CD14-positive monocyte (primary cell): ENCODE data around the gene TFR2. TPM values are rescaled to one million over a fixed set of nuclear protein-coding genes. Genes with fewer than 3 reads are reported as not detected.

Source experiments
- DNase-seq, 3 donors: peaks; one replicate each; pipeline ENCODE4 v3.0.0-alpha.2; 2011 to 2022
- H2AFZ ChIP-seq: 2 replicates; pipeline ENCODE4 v1.6.0; 2012; ENCODE audit warnings: mild to moderate bottlenecking, low read depth, low read length, inconsistent platforms; ENCODE audit not compliant: insufficient read depth, poor library complexity, severe bottlenecking
- H3K27ac ChIP-seq, 2 donors: 1 replicate in 1 of 2; 2 replicates in 1 of 2; pipeline ENCODE4 v1.5.1; 2012 to 2013; ENCODE audit warnings: low read length in 2 of 2, control low read depth in 1 of 2, inconsistent platforms in 1 of 2, low read depth in 1 of 2, mild to moderate bottlenecking in 1 of 2
- H3K27me3 ChIP-seq, 2 donors: one replicate each; pipeline versions ENCODE4 v1.6.0 to v1.6.1; 2011 to 2013; ENCODE audit warnings: low read length in 2 of 2; ENCODE audit not compliant: control insufficient read depth in 2 of 2, insufficient read depth in 2 of 2
- H3K36me3 ChIP-seq, 2 donors: replicated peaks in 1 of 2; 1 replicate in 1 of 2; 2 replicates in 1 of 2; pipeline versions ENCODE4 v1.5.1 to v1.6.1; 2012 to 2013; ENCODE audit warnings: low read length in 2 of 2, control low read depth in 1 of 2, inconsistent platforms in 1 of 2, mild to moderate bottlenecking in 1 of 2; ENCODE audit not compliant: insufficient read depth in 2 of 2, control insufficient read depth in 1 of 2
- H3K4me1 ChIP-seq, 2 donors: 1 replicate in 1 of 2; 2 replicates in 1 of 2; pipeline versions ENCODE4 v1.5.1 to v1.6.1; 2012 to 2013; ENCODE audit warnings: low read length in 2 of 2, control low read depth in 1 of 2, inconsistent platforms in 1 of 2, mild to moderate bottlenecking in 1 of 2, moderate library complexity in 1 of 2; ENCODE audit not compliant: insufficient read depth in 2 of 2, control insufficient read depth in 1 of 2
- H3K4me2 ChIP-seq: replicated peaks from 2 replicates; pipeline ENCODE3; 2012; ENCODE audit warnings: low read length, moderate library complexity, mild to moderate bottlenecking; ENCODE audit not compliant: poor library complexity, severe bottlenecking; ENCODE audit errors: extremely low read depth
- H3K4me3 ChIP-seq, 3 experiments: fragments of 200-600 bp in 1 of 3; sonication (generic) in 1 of 3; replicated peaks in 1 of 3; 1 replicate in 2 of 3; 2 replicates in 1 of 3; pipeline ENCODE4 v1.5.1; 2011 to 2013; ENCODE audit warnings: low read length in 3 of 3, mild to moderate bottlenecking in 3 of 3, control low read depth in 2 of 3, low read depth in 2 of 3, inconsistent platforms in 1 of 3, moderate library complexity in 1 of 3
- H3K79me2 ChIP-seq: 2 replicates; pipeline ENCODE4 v1.6.0; 2012; ENCODE audit warnings: mild to moderate bottlenecking, control low read depth, inconsistent platforms, low read length, moderate library complexity; ENCODE audit not compliant: insufficient read depth
- H3K9ac ChIP-seq: 2 replicates; pipeline ENCODE4 v1.6.0; 2017; ENCODE audit warnings: low read length, mild to moderate bottlenecking; ENCODE audit not compliant: insufficient read depth, poor library complexity, severe bottlenecking
- H3K9me3 ChIP-seq, 2 donors: replicated peaks in 1 of 2; 1 replicate in 1 of 2; 2 replicates in 1 of 2; pipeline versions ENCODE4 v1.5.1 to v1.6.1; 2012 to 2013; ENCODE audit warnings: low read length in 2 of 2, control low read depth in 1 of 2; ENCODE audit not compliant: control insufficient read depth in 1 of 2, insufficient read depth in 1 of 2
- H4K20me1 ChIP-seq: 2 replicates; pipeline ENCODE4 v1.6.0; 2012; ENCODE audit warnings: mild to moderate bottlenecking, low read length, control low read depth, moderate library complexity; ENCODE audit not compliant: insufficient read depth
- H3K27ac Mint-ChIP-seq, 7 donors: one replicate each; pipeline ENCODE4 v1.8.0; 2020; ENCODE audit warnings: mild to moderate bottlenecking in 7 of 7, mixed read lengths in 7 of 7, moderate library complexity in 6 of 7, inconsistent platforms in 2 of 7
- H3K27me3 Mint-ChIP-seq, 3 donors: one replicate each; pipeline ENCODE4 v1.8.0; 2021 to 2022; ENCODE audit warnings: low read depth in 3 of 3, mild to moderate bottlenecking in 3 of 3, mixed read lengths in 3 of 3, moderate library complexity in 3 of 3, inconsistent platforms in 1 of 3
- H3K36me3 Mint-ChIP-seq, 2 donors: one replicate each; pipeline ENCODE4 v1.8.0; 2020; ENCODE audit warnings: mixed read lengths in 2 of 2, inconsistent platforms in 1 of 2, mild to moderate bottlenecking in 1 of 2
- H3K4me1 Mint-ChIP-seq: one replicate; pipeline ENCODE4 v1.8.0; 2020; ENCODE audit warnings: mild to moderate bottlenecking, mixed read lengths
- H3K4me3 Mint-ChIP-seq, 2 donors: one replicate each; pipeline ENCODE4 v1.8.0; 2020; ENCODE audit warnings: mild to moderate bottlenecking in 2 of 2, mixed read lengths in 2 of 2, moderate library complexity in 1 of 2
- H3K9me3 Mint-ChIP-seq, 7 donors: one replicate each; pipeline ENCODE4 v1.8.0; 2020 to 2022; ENCODE audit warnings: mixed read lengths in 7 of 7, mild to moderate bottlenecking in 6 of 7, moderate library complexity in 6 of 7, inconsistent platforms in 2 of 7
- CTCF ChIP-seq: fragments of 200-600 bp; IDR thresholded peaks from one replicate; pipeline ENCODE4 v1.8.0; 2022; ENCODE audit warnings: antibody characterized with exemption, mild to moderate bottlenecking
- WGBS: methylation state at CpG from one replicate; pipeline ENCODE4 v1.1.5; 2013; ENCODE audit warnings: missing lambda C conversion rate; ENCODE audit not compliant: insufficient coverage; 5-methylcytosine and 5-hydroxymethylcytosine counted together
- intact Hi-C, 2 donors: fragments of 100-400 bp; cut with micrococcal nuclease; formaldehyde crosslinking; loops; one replicate each; pipeline versions ENCODE4 v1.15.0 to v1.15.1; 2023
- polyA plus RNA-seq, 3 donors: library from polyadenylated mRNA; depleted of rRNA in 1 of 3; unstranded in 2 of 3; stranded (reverse) in 1 of 3; fragments of 300-500 nt in 2 of 3; fragments of >200 nt in 1 of 3; fragmentation: Illumina TruSeq in 2 of 3; gene quantifications; 1 replicate in 2 of 3; 2 replicates in 1 of 3; pipeline ENCODE4 v1.2.3, GENCODE V29; 2012 to 2021

Gene TFR2
- polyA plus RNA-seq, 3 donors, result 0.79 to 1.4 TPM; not detected in 1

DNA sequence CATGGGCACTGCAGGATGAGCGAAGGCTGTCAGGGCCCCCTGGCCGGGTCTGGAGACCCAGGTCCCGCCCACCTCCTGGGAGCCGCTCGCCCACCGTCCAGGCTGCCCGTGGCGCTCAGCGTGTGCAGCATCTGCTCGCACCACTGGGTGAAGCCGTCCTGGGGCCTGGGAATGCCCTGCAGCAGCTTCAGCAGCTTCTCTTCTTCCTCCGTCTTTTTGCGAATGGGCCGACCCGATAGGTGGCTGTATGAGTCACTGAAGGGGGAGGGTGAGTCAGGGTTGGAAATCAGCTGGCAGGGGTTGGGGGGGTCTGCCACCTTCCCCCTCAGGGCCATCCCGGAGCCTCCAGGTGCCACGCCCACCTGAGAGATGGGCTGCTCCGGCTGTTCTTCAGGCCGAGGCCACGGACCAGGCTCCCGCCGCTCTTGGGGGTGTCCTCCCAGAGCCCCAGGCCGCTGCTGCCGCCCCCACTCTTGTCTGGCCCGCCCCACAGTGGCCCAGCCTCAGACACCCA, 40.9 kb upstream of the TFR2 start:
- intact Hi-C loops, result no loop called here
- Histone ChIP-seq H3K9ac (no peak overlapping the region), H4K20me1 (peaks cover 99% of the 10 kb centered on the region), H3K27me3 (no peaks in the 10 kb centered on the region), H2AFZ (no peak overlapping the region), H3K4me3 (no peak overlapping the region), H3K4me2 (no peak overlapping the region), H3K36me3 (peaks cover 88 to 94% of the 10 kb centered on the region in 2 donors), H3K79me2 (peaks cover 13% of the 10 kb centered on the region), H3K27ac (no peak overlapping the region), H3K9me3 (no peaks in the 10 kb centered on the region), H3K4me1 (peaks cover 36 to 38% of the 10 kb centered on the region in 2 donors)
- Mint-ChIP-seq H3K9me3 (peaks cover 0 to 1% (median 0%) of the 10 kb centered on the region in 7 donors), H3K27me3 (peaks cover 0 to 2% (median 0%) of the 10 kb centered on the region in 3 donors), H3K27ac (no peak overlapping the region), H3K4me1 (peaks cover 28% of the 10 kb centered on the region), H3K4me3 (no peak overlapping the region), H3K36me3 (peaks cover 47 to 85% of the 10 kb centered on the region in 2 donors)
- 89% methylated on average over 21 of the region's 25 CpGs for WGBS
- TF ChIP-seq CTCF, result no peak
- peak in 1 of 3 donors; percentile 7 for DNase-seq

DNA sequence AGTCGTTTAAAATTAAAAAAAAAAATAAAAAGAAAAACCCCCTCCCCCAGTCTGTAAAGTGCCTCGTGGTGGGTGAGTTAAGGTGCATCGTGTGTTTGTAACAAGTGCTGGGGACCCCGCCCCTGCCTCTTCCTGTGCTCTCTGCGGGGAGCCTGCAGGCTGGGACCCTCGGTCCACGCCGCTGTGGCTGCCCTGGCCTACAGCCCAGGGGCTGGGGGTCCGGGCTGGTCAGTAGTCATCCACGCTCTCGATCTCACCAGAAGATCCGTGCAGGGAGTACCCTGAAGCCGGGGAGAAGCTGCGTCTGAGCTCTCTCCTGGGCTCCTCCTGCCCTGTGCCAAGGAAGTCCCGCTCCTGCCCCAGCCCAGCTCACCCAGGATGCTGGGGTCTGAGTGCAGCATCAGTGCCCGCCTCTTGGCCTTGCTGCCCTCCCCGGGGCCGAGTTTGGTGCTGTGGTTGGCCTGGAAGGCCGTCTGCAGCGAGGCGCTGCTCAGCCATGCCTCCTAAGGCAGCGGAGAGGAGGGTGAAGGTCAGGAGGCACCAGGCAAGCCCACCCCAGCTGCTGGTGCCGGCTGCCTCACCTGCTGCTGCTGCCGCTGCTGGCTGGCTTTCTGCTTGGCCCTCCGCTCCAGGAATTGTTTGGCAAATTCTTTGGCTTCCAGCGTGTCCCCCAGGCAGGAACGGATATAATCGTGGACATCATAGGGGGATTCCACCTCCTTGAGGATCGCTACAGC, 40.3 kb upstream of the TFR2 start:
- intact Hi-C loops, result no loop called here
- DNase-seq, result no peak
- H3K4me1 Mint-ChIP-seq, result peaks cover 33% of the 10 kb centered on the region
- peaks cover 88 to 94% of the 10 kb centered on the region in 2 donors for H3K36me3 ChIP-seq
- no peak for TF ChIP-seq CTCF
- H3K36me3 Mint-ChIP-seq, result peaks cover 47 to 85% of the 10 kb centered on the region in 2 donors
- peaks cover 19% of the 10 kb centered on the region for H3K79me2 ChIP-seq
- H3K9me3 Mint-ChIP-seq, result peaks cover 0 to 1% (median 0%) of the 10 kb centered on the region in 7 donors
- no peaks in the 10 kb centered on the region for H3K27me3 ChIP-seq
- no peak overlapping the region for H3K4me3 Mint-ChIP-seq
- H3K9me3 ChIP-seq, result no peaks in the 10 kb centered on the region
- H3K4me1 ChIP-seq, result peaks cover 42 to 45% of the 10 kb centered on the region in 2 donors
- no peak overlapping the region for H3K4me3 ChIP-seq
- H4K20me1 ChIP-seq, result peaks cover 99% of the 10 kb centered on the region
- no peak overlapping the region for H3K27ac ChIP-seq
- H2AFZ ChIP-seq, result no peak overlapping the region
- H3K9ac ChIP-seq, result no peak overlapping the region
- H3K4me2 ChIP-seq, result no peak overlapping the region
- 94% methylated on average over 25 of the region's 29 CpGs for WGBS
- H3K27ac Mint-ChIP-seq, result peak overlapping the region in 1 of 7 donors; percentile 6
- H3K27me3 Mint-ChIP-seq, result peaks cover 0 to 2% (median 0%) of the 10 kb centered on the region in 3 donors
